ENCODE measurements around the gene SUMO3. TPM values are rescaled to one million over a fixed set of nuclear protein-coding genes. Genes with fewer than 3 reads are reported as not detected.

Gene SUMO3
- total and polyA plus RNA-seq, 2 of the 4 experiments (the other 2 are of a cell fraction) = 64.9 to 101 TPM

GRCh38 chr21:44774972-44775371, 42.9 kb downstream of the SUMO3 start:
- peaks cover 8% of the 10 kb centered on the region for H4K20me1 ChIP-seq (ENCODE audit: insufficient read depth, low read length)
- WGBS, 2 experiments (ENCODE audit: extremely low coverage in 2 of 2, insufficient read length in 1 of 2) = 100% methylated on average over 3 of the region's 8 CpGs; no CpG with 5 or more reads in 1 of the 2 experiments

More at GRCh38 chr21:44774972-44775371, 42.9 kb downstream of the SUMO3 start:
- Histone ChIP-seq H3K79me1 (ENCODE audit: low read depth in 1 of 2, low read length in 2 of 2) (peaks cover 15 to 19% of the 10 kb centered on the region in 2 experiments), H3K56ac (ENCODE audit: extremely low read depth, insufficient read depth, low read length) (no peak overlapping the region), H3K18ac (ENCODE audit: low read depth, low read length) (no peak overlapping the region), H2AK9ac (replicated peaks; ENCODE audit: low read depth, low read length, poor library complexity) (no peak overlapping the region), H3K27me3 (ENCODE audit: control insufficient read depth, insufficient read depth, low read length) (no peaks in the 10 kb centered on the region), H2BK5ac (ENCODE audit: low read depth, low read length, poor library complexity, severe bottlenecking) (no peak overlapping the region), H3K4ac (ENCODE audit: low read depth, low read length) (no peak overlapping the region), H2BK15ac (ENCODE audit: low read depth, low read length) (no peak overlapping the region), H3K9ac (ENCODE audit: low read depth, low read length) (no peak overlapping the region), H4K91ac (ENCODE audit: insufficient read depth, low read depth, low read length) (no peak overlapping the region), H3K14ac (replicated peaks; ENCODE audit: low read depth, low read length) (no peak overlapping the region), H3K9me1 (ENCODE audit: insufficient read depth, low read length) (peaks cover 4% of the 10 kb centered on the region; the same call in 1 of the 2 replicates), H2AK5ac (ENCODE audit: low read depth, low read length) (no peak overlapping the region), H3K9me3 (ENCODE audit: control insufficient read depth, insufficient read depth, low read length) (no peaks in the 10 kb centered on the region), H4K8ac (ENCODE audit: low read depth in 2 of 2, low read length in 2 of 2) (no peak overlapping the region), H3K27ac (ENCODE audit: insufficient read depth, low read length) (no peak overlapping the region), H4K5ac (ENCODE audit: low read depth, low read length) (no peak overlapping the region), H3K4me2 (ENCODE audit: low read depth, low read length) (no peak overlapping the region), H3K23ac (ENCODE audit: low read depth, low read length) (no peak overlapping the region), H3K36me3 (ENCODE audit: control insufficient read depth, insufficient read depth, low read length) (peaks cover 50% of the 10 kb centered on the region), H3K4me1 (ENCODE audit: control insufficient read depth, insufficient read depth, low read length) (no peaks in the 10 kb centered on the region), H3K4me3 (ENCODE audit: insufficient read depth, low read depth, low read length) (no peak overlapping the region), H2AFZ (replicated peaks; ENCODE audit: low read length, poor library complexity) (no peak overlapping the region), H2BK120ac (ENCODE audit: low read depth, low read length) (no peak overlapping the region), H2BK20ac (ENCODE audit: low read depth, low read length) (no peak overlapping the region)
- ChIA-PET POLR2A (ENCODE audit: unreplicated experiment) (no interaction called here), CTCF (no interaction called here)
- dilution Hi-C loops (cut with HindIII; ENCODE audit: low sequenced_read_pairs, unreplicated experiment) (no loop called here), intact Hi-C loops (cut with micrococcal nuclease) (no loop called here), in situ Hi-C loops (cut with MboI; ENCODE audit: low sequenced_read_pairs) (no loop called here)
- no TSS peak for BruUV-seq (replicated peaks)
- ATAC-seq (ENCODE audit: low read depth) (no peak), DNase-seq (no peak)
- TF ChIP-seq MAFK (IDR thresholded peaks at IDR 0.05; ENCODE audit: low read depth, low read length) (no peak), BHLHE40 (IDR thresholded peaks at IDR 0.05; ENCODE audit: low read depth, low read length) (no peak), RAD21 (IDR thresholded peaks at IDR 0.05; ENCODE audit: low read length) (no peak), RFX5 (IDR thresholded peaks at IDR 0.05; ENCODE audit: low read depth, low read length) (no peak), SMC3 (IDR thresholded peaks at IDR 0.05; ENCODE audit: low read depth, low read length) (no peak), NFE2L2 (IDR thresholded peaks at IDR 0.05; ENCODE audit: low read depth, low read length) (no peak), POLR2A (IDR thresholded peaks at IDR 0.05; ENCODE audit: low read depth, low read length) (no peak), MXI1 (IDR thresholded peaks at IDR 0.05; ENCODE audit: borderline replicate concordance, low read depth, low read length) (no peak)
- TF ChIP-seq, protein P1, sequence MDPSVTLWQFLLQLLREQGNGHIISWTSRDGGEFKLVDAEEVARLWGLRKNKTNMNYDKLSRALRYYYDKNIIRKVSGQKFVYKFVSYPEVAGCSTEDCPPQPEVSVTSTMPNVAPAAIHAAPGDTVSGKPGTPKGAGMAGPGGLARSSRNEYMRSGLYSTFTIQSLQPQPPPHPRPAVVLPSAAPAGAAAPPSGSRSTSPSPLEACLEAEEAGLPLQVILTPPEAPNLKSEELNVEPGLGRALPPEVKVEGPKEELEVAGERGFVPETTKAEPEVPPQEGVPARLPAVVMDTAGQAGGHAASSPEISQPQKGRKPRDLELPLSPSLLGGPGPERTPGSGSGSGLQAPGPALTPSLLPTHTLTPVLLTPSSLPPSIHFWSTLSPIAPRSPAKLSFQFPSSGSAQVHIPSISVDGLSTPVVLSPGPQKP (IDR thresholded peaks at IDR 0.05; ENCODE audit: borderline replicate concordance, low read depth, low read length) = no peak
- TF ChIP-seq, protein P2, sequence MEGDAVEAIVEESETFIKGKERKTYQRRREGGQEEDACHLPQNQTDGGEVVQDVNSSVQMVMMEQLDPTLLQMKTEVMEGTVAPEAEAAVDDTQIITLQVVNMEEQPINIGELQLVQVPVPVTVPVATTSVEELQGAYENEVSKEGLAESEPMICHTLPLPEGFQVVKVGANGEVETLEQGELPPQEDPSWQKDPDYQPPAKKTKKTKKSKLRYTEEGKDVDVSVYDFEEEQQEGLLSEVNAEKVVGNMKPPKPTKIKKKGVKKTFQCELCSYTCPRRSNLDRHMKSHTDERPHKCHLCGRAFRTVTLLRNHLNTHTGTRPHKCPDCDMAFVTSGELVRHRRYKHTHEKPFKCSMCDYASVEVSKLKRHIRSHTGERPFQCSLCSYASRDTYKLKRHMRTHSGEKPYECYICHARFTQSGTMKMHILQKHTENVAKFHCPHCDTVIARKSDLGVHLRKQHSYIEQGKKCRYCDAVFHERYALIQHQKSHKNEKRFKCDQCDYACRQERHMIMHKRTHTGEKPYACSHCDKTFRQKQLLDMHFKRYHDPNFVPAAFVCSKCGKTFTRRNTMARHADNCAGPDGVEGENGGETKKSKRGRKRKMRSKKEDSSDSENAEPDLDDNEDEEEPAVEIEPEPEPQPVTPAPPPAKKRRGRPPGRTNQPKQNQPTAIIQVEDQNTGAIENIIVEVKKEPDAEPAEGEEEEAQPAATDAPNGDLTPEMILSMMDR (conservative IDR thresholded peaks at IDR 0.05; ENCODE audit: low read depth, low read length) = no peak
- TF ChIP-seq, protein P3, sequence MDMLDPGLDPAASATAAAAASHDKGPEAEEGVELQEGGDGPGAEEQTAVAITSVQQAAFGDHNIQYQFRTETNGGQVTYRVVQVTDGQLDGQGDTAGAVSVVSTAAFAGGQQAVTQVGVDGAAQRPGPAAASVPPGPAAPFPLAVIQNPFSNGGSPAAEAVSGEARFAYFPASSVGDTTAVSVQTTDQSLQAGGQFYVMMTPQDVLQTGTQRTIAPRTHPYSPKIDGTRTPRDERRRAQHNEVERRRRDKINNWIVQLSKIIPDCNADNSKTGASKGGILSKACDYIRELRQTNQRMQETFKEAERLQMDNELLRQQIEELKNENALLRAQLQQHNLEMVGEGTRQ (IDR thresholded peaks at IDR 0.05; ENCODE audit: low read depth, low read length) = no peak

Data from IMR-90 (cell line).